ENCODE data around the gene NT5C. TPM values are rescaled to one million over a fixed set of nuclear protein-coding genes. Genes with fewer than 3 reads are reported as not detected.
"Not testable (repeated sequence)": the region's sequence is repeated elsewhere in the genome, so short reads cannot be mapped to it uniquely, and the experiment has no call there.

The NT5C gene
- total RNA-seq, 1 donor from 2014 or later, result 98.5 TPM

DNA sequence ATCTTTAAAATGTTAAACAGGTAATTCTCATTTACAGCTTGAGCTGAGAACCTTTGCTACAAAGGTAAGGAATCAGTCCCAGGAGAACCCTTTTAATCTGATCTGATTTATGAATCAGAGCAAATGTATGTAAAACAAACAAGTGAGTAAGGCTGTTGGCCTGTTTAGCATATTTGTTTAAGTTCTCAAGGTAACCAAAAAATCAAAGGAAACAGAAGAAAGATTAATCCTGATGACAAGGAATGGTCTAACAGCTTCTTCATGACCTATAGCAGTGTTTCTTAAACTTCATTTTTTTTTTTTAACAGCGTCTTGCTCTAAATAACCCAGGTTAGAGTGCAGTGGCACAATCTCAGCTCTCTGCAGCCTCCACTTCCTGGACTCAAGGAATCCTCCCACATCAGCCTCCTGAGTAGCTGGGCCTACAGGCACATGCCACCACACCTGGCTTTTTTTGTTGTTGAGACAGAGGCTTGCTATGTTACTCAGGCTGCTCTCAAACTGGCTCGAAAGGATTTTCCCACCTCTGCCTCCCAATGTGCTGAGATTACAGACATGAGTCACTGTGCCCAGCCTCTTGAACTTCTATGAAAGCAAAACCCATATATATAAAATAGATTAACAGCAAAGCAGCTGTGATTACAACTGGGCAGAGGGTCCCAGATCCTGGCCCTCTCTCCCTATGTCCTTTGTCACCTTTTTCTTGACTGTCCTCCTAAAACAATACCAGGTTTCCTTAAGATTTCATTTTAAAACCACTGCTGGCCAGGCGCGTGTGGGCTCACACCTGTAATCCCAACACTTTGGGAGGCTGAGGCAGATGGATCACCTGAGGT lies 27.9 kb upstream of the NT5C start:
- H3K36me3 ChIP-seq, result peaks cover 0 to under 1% of the 10 kb centered on the region in 2 donors
- H3K4me1 ChIP-seq, result peaks cover 9% of the 10 kb centered on the region
- no peak overlapping the region for H3K4me3 ChIP-seq
- H3K27me3 ChIP-seq, result no peaks in the 10 kb centered on the region
- H3K27ac ChIP-seq, result no peak overlapping the region
- no peak for DNase-seq (ENCODE audit: extremely low spot score in 2 of 2)
- no peaks in the 10 kb centered on the region for H3K9me3 ChIP-seq
- intact Hi-C loops (cut with DNase I), result no loop called here
- TF ChIP-seq, protein P1, sequence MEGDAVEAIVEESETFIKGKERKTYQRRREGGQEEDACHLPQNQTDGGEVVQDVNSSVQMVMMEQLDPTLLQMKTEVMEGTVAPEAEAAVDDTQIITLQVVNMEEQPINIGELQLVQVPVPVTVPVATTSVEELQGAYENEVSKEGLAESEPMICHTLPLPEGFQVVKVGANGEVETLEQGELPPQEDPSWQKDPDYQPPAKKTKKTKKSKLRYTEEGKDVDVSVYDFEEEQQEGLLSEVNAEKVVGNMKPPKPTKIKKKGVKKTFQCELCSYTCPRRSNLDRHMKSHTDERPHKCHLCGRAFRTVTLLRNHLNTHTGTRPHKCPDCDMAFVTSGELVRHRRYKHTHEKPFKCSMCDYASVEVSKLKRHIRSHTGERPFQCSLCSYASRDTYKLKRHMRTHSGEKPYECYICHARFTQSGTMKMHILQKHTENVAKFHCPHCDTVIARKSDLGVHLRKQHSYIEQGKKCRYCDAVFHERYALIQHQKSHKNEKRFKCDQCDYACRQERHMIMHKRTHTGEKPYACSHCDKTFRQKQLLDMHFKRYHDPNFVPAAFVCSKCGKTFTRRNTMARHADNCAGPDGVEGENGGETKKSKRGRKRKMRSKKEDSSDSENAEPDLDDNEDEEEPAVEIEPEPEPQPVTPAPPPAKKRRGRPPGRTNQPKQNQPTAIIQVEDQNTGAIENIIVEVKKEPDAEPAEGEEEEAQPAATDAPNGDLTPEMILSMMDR (IDR thresholded peaks at IDR 0.05), result no peak
- TF ChIP-seq POLR2A (IDR thresholded peaks at IDR 0.05), result no peak
- no peak for TF ChIP-seq POLR2AphosphoS5 (IDR thresholded peaks at IDR 0.05; ENCODE audit: insufficient read depth in 1 of 2, low read depth in 1 of 2)

DNA sequence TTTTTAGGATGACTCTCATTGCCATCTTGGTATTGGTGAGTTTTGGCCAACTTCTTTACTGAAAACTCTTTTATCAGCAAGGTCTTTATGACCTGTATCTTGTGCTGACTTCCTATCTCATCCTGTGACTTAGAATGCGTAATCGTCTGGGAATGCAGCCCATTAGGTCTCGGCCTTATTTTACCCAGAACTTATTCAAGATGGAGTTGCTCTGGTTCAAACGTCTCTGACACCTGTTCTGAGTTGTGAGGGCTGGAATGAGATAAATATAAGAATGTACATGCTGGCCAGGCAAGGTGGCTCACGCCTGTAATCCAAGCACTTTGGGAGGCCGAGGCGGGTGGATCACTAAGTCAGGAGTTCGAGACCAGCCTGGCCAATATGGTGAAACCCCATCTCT lies 26.9 kb upstream of the NT5C start:
- H3K9me3 ChIP-seq, result not testable (repeated sequence)

DNA sequence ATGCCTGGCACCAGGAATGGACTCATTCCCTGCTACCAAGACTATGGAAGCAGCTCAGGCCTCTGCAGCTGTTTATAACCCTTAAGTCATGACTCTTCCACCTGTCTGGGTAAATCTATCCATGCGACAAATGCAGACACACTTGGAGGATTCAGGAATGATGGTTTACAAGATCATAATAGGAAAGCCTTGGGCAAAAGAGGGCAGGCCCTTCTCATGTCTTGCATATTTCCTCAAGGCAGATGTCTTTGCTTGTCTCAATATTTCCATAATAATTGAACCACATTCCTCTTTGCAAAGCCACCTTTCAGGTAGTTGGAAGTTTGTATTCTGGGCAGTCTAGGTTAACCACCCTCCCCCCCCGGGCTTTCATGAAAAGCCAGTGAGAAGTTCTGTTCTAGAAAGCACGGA lies 23.7 kb upstream of the NT5C start:
- H3K4me3 ChIP-seq, result no peak overlapping the region
- no peaks in the 10 kb centered on the region for H3K36me3 ChIP-seq
- intact Hi-C loops (cut with DNase I), result no loop called here
- peak overlapping the region; percentile 41 for H3K27ac ChIP-seq
- peaks cover 28% of the 10 kb centered on the region for H3K4me1 ChIP-seq
- TF ChIP-seq POLR2A (IDR thresholded peaks at IDR 0.05) (no peak), POLR2AphosphoS5 (IDR thresholded peaks at IDR 0.05; ENCODE audit: insufficient read depth in 1 of 2, low read depth in 1 of 2) (no peak)
- TF ChIP-seq, protein P1 (IDR thresholded peaks at IDR 0.05), result no peak
- H3K9me3 ChIP-seq, result no peaks in the 10 kb centered on the region
- no peak for DNase-seq (ENCODE audit: extremely low spot score in 2 of 2)
- no peaks in the 10 kb centered on the region for H3K27me3 ChIP-seq

More for the DNA sequence above, 26.9 kb upstream of the NT5C start:
- H3K27me3 ChIP-seq; DNase-seq (ENCODE audit: extremely low spot score in 2 of 2); H3K27ac ChIP-seq; H3K4me3 ChIP-seq; H3K36me3 ChIP-seq; intact Hi-C loops (cut with DNase I): not testable (repeated sequence)
- H3K4me1 ChIP-seq, result peaks cover 13% of the 10 kb centered on the region

DNA sequence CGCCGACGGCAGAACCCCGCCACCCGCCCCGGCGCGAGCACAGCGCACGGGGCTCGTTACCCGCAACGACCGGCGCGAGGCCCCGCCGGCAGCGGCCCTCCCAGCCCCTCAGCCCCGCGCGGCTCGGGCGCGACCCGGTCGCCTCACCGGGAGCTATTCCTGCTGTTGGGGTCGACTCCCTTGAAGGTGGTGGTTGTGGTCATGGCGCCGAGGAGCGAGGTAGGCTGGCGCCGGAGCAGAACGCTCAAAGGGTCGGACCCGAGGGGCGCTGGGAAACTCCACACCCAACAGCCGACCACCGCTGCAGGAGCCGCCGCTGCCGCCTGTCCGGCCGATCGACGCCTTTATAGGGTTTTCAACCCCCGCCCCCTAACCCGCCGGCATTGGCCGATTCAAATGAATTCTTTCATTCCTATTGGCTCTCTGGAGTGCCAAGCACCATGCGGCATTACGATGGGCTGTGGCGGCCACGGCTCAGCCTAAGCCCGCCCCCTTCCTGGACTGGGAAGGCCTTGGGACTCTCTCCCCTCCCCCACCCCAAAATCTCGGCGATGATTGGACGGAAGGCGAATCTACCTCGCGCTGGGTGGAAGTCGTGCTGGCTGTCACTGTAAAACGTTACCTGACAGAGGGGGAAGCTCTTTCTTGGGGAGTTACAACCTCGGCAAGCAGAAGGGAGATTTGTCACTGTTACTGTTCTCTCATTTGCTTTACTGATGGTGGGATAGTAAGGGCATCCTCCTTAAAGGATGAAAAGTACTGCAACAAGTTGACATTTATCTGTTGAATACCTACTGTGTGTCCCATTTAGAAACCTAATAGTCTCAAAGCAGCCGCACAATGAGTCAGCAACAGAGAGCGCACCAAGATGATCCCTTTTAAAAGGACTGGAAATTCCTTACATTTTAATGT lies 22.9 kb upstream of the NT5C start, which contains the start of gene JPT1:
Gene JPT1 (minus strand): TSS at position 318 of the 912 bp plus-strand sequence. CDS start 115 bp downstream, at position 203.
- peak in 1 of 2 donors; percentile 98 for DNase-seq (ENCODE audit: extremely low spot score in 2 of 2)
- TF ChIP-seq POLR2A (IDR thresholded peaks at IDR 0.05) (peak; percentile 75 to 98), POLR2AphosphoS5 (IDR thresholded peaks at IDR 0.05; ENCODE audit: insufficient read depth in 1 of 2, low read depth in 1 of 2) (peak; percentile 84 to 99)
- TF ChIP-seq, protein P1 (IDR thresholded peaks at IDR 0.05), result no peak
- intact Hi-C loops (cut with DNase I), result no loop called here
- peaks cover 28% of the 10 kb centered on the region for H3K4me1 ChIP-seq
- H3K36me3 ChIP-seq, result no peaks in the 10 kb centered on the region
- H3K9me3 ChIP-seq, result no peaks in the 10 kb centered on the region
- peak within 1 kb of the TSS; percentile 41 for H3K27ac ChIP-seq
- no peaks in the 10 kb centered on the region for H3K27me3 ChIP-seq
- H3K4me3 ChIP-seq, result peak within 1 kb of the TSS; percentile 85 to 94

DNA sequence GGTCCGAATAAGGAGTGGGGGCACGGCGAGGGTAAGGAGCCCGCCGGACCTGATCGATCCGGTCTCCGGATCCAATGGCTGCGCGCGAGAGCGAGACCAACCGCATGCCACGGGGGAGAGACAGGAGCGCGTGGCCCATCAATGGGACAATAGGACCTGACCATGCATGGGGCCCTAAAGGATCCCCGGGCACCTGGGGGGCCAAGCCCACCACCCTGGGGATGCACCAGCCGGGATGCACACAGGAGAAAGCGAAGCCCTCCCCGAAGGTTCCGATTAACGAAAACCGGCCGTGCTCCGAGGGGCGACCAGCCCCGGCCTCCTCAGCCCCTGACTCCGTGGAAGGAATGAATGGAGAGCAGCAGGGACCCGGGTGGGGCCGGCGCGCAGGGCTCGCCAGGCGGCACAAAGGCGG lies 22.2 kb upstream of the NT5C start:
- Histone ChIP-seq H3K9me3 (no peaks in the 10 kb centered on the region), H3K4me3 (peak overlapping the region; percentile 85 to 94), H3K27me3 (no peaks in the 10 kb centered on the region), H3K36me3 (no peaks in the 10 kb centered on the region), H3K4me1 (peaks cover 28% of the 10 kb centered on the region), H3K27ac (peak overlapping the region; percentile 30)
- intact Hi-C loops (cut with DNase I), result no loop called here
- TF ChIP-seq POLR2AphosphoS5 (IDR thresholded peaks at IDR 0.05; ENCODE audit: insufficient read depth in 1 of 2, low read depth in 1 of 2) (no peak), POLR2A (IDR thresholded peaks at IDR 0.05) (no peak)
- TF ChIP-seq, protein P1 (IDR thresholded peaks at IDR 0.05), result no peak
- peak in 1 of 2 donors; percentile 85 for DNase-seq (ENCODE audit: extremely low spot score in 2 of 2)
